HL-60 (cell line): ENCODE results near the gene GRAMD2A.

Source experiments
- DNase-seq, 2 experiments: peaks; one replicate each; pipeline ENCODE4 v3.0.0-alpha.2; 2010 to 2020; ENCODE audit warnings: low read depth in 1 of 2, low spot score in 1 of 2
- H3K27ac ChIP-seq: fragments of 250-450 bp; sonication (Bioruptor Pico); replicated peaks from 2 replicates; pipeline ENCODE4 v1.5.1; 2020; ENCODE audit warnings: mild to moderate bottlenecking, moderate library complexity
- H3K27me3 ChIP-seq: fragments of 250-450 bp; sonication (Bioruptor Pico); 2 replicates; pipeline ENCODE4 v1.5.1; 2021; ENCODE audit warnings: mild to moderate bottlenecking, moderate library complexity; ENCODE audit not compliant: insufficient read depth, poor library complexity, severe bottlenecking
- H3K4me3 ChIP-seq: replicated peaks from 2 replicates; pipeline ENCODE4 v1.5.1; 2011; ENCODE audit warnings: mild to moderate bottlenecking, control low read depth, low read length; ENCODE audit not compliant: insufficient read depth
- GABPA ChIP-seq: IDR thresholded peaks from 2 replicates; pipeline ENCODE4 v1.6.1; 2012; ENCODE audit warnings: low read depth
- POLR2AphosphoS5 ChIP-seq: IDR thresholded peaks from 2 replicates; pipeline ENCODE4 v1.6.1; 2012; ENCODE audit warnings: low read depth
- SPI1 ChIP-seq: IDR thresholded peaks from 2 replicates; pipeline ENCODE4 v1.6.1; 2012; ENCODE audit warnings: low read depth, mild to moderate bottlenecking, borderline replicate concordance
- TF ChIP-seq, protein P1 (sequence below): IDR thresholded peaks from 2 replicates; pipeline ENCODE4 v1.6.1; 2012; ENCODE audit warnings: low read depth; ENCODE audit not compliant: insufficient replicate concordance
- TF ChIP-seq, protein P2 (sequence below): IDR thresholded peaks from one replicate; pipeline ENCODE4 v1.5.1; 2011; ENCODE audit warnings: low read length, control low read depth, inconsistent platforms; ENCODE audit not compliant: insufficient read depth

The GRAMD2A gene

DNA sequence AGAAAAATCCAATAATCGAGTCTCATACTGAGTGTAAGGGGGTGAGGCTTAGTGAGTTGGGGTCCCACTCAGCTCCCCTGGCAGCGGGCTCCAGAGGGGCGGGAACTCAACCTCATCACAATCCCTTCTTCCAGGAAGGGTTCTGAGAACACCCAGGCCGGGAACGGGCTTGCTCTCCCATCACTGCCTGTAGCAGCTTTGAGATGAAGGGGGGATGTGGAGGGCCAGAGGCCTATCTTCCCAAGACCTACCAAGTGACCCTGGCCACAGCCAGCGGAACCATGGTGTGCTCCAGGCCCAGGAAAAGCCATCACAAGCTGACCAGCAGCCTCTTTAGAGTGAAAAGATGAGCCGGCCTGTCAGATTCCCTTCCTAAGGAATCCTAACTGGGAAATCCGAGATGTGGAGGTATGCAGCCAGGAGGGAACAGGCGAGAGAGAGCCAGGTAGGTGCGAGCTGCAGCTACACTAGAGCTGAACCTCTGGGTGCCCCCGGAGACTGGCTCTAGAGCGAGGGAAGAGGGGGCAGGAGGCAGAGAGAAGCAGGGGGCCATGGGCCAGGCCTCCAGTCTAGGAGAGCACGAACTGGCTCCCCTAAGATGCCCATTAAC is 18.5 kb downstream of the GRAMD2A start:
- Histone ChIP-seq H3K27me3 (peaks cover 3% of the 10 kb centered on the region), H3K4me3 (no peak overlapping the region), H3K27ac (no peak overlapping the region)
- TF ChIP-seq, protein P1, sequence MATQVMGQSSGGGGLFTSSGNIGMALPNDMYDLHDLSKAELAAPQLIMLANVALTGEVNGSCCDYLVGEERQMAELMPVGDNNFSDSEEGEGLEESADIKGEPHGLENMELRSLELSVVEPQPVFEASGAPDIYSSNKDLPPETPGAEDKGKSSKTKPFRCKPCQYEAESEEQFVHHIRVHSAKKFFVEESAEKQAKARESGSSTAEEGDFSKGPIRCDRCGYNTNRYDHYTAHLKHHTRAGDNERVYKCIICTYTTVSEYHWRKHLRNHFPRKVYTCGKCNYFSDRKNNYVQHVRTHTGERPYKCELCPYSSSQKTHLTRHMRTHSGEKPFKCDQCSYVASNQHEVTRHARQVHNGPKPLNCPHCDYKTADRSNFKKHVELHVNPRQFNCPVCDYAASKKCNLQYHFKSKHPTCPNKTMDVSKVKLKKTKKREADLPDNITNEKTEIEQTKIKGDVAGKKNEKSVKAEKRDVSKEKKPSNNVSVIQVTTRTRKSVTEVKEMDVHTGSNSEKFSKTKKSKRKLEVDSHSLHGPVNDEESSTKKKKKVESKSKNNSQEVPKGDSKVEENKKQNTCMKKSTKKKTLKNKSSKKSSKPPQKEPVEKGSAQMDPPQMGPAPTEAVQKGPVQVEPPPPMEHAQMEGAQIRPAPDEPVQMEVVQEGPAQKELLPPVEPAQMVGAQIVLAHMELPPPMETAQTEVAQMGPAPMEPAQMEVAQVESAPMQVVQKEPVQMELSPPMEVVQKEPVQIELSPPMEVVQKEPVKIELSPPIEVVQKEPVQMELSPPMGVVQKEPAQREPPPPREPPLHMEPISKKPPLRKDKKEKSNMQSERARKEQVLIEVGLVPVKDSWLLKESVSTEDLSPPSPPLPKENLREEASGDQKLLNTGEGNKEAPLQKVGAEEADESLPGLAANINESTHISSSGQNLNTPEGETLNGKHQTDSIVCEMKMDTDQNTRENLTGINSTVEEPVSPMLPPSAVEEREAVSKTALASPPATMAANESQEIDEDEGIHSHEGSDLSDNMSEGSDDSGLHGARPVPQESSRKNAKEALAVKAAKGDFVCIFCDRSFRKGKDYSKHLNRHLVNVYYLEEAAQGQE = no peak
- TF ChIP-seq, protein P2, sequence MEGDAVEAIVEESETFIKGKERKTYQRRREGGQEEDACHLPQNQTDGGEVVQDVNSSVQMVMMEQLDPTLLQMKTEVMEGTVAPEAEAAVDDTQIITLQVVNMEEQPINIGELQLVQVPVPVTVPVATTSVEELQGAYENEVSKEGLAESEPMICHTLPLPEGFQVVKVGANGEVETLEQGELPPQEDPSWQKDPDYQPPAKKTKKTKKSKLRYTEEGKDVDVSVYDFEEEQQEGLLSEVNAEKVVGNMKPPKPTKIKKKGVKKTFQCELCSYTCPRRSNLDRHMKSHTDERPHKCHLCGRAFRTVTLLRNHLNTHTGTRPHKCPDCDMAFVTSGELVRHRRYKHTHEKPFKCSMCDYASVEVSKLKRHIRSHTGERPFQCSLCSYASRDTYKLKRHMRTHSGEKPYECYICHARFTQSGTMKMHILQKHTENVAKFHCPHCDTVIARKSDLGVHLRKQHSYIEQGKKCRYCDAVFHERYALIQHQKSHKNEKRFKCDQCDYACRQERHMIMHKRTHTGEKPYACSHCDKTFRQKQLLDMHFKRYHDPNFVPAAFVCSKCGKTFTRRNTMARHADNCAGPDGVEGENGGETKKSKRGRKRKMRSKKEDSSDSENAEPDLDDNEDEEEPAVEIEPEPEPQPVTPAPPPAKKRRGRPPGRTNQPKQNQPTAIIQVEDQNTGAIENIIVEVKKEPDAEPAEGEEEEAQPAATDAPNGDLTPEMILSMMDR = no peak
- TF ChIP-seq GABPA (no peak), SPI1 (no peak), POLR2AphosphoS5 (no peak)
- DNase-seq = no peak

- Histone ChIP-seq H3K27me3 (no peaks in the 10 kb centered on the region), H3K27ac (no peak overlapping the region), H3K4me3 (no peak overlapping the region)
- DNase-seq = no peak
- TF ChIP-seq, protein P2 = no peak
- TF ChIP-seq, protein P1 = no peak
- no peak for TF ChIP-seq GABPA
Observed at GRCh38 chr15:72176743-72177142, 20.8 kb downstream of the GRAMD2A start.

GRCh38 chr15:72176159-72176558 is 21.4 kb downstream of the GRAMD2A start:
- Histone ChIP-seq H3K27ac (no peak overlapping the region), H3K27me3 (no peaks in the 10 kb centered on the region), H3K4me3 (no peak overlapping the region)
- DNase-seq = no peak
- TF ChIP-seq POLR2AphosphoS5 (no peak), SPI1 (no peak), GABPA (no peak)
- TF ChIP-seq, protein P2 = no peak
- TF ChIP-seq, protein P1 = no peak
